Measurements from ENCODE around the gene SLC38A10.
"Not testable (repeated sequence)": the region's sequence is repeated elsewhere in the genome, so short reads cannot be mapped to it uniquely, and the experiment has no call there.

The SLC38A10 gene

GRCh38 chr17:81311946-81312345 is 16.8 kb upstream of the SLC38A10 start:
- in situ Hi-C loops (cut with MboI; ENCODE audit: low sequenced_read_pairs), result no loop called here
- no peaks in the 10 kb centered on the region for H3K9me3 ChIP-seq
- H3K36me3 ChIP-seq (replicated peaks), result no peaks in the 10 kb centered on the region
- peaks cover 12% of the 10 kb centered on the region for H3K4me1 ChIP-seq
- no peak overlapping the region for H3K4me3 ChIP-seq
- no peak for DNase-seq (ENCODE audit: low spot score in 2 of 2)
- no peaks in the 10 kb centered on the region for H3K27me3 ChIP-seq (ENCODE audit: low read depth)

DNA sequence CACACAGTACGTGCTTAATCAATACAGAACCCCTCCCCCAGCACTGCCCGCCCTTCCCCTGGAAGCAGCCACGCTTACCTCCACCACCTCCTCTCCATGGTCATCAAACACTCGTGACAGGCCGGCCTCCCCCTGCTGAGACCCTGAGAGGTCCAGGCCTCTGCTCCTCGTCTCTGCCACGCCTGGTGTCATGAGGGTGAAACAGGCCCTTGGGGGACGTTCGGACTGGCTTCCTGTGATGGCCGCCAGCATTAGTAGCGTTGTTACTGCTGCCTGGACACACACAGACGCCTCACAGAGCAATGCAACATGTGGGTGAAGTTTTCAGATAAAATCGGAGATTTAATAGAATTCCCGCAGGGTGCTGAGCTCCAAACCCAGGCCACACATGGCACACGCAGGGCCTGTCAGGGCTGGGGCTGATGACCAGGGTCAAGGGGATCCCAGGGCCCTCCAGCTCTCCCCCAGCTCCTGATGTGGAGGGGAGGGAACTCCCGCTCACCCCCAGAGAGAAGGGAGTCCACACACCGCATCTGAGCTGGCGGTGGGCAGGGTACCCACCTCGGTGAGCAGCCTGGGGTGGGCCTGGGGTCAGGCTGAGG is 15.9 kb upstream of the SLC38A10 start:
- DNase-seq (ENCODE audit: low spot score in 2 of 2), result no peak
- H3K36me3 ChIP-seq (replicated peaks), result no peaks in the 10 kb centered on the region
- no peak overlapping the region for H3K4me3 ChIP-seq
- peaks cover 12% of the 10 kb centered on the region for H3K4me1 ChIP-seq
- H3K9me3 ChIP-seq, result no peaks in the 10 kb centered on the region
- no peaks in the 10 kb centered on the region for H3K27me3 ChIP-seq (ENCODE audit: low read depth)
- in situ Hi-C loops (cut with MboI; ENCODE audit: low sequenced_read_pairs), result no loop called here

DNA sequence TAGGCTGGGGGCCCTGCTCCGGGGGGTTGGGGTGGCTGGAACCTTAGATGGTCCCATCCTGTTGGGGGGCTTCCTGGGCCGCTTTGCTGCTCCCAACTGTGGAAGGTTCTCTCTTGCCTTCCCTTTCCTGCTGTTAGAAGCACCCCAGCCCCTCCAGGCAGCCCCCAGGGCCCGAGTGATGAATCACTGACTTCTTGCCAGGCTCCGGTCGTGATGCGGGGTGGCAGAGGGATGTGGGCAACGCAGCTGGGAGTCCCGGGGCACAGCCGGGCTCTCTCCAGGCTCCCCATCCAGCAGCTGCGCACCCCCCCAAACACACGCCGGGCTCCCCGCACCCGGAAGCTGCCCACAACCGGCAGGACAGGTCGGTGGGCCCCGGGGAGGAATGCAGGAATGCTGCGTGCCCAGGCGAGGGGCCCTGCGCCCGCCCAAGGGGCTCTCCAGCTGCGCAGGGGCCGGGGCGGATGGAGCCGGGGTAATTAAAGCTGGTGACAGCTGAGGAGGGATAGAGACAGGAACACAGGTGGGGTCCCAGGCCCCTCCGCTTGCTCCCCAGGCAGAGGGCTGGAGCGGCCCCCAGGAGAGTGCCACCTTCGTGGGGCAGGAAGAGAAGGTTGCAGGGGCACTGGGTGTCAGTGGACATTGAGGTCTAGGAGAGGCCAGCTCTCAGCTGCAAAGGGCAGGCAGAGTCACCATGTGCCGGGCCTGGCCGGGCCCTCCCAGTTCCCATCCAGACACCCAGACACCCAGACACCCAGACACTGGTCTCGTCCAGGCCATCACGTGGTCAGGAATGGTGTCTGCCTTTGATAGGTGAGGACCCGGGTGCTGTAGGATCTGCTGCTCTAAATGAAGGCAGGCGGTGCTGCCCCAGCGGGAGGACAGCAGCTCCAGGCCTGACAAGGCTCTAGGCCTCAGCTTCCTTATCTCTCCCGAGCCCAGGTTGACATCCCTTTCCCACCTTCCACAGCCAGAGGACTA is 15.0 kb upstream of the SLC38A10 start:
- Histone ChIP-seq H3K27me3 (ENCODE audit: low read depth) (no peaks in the 10 kb centered on the region), H3K4me1 (peaks cover 12% of the 10 kb centered on the region), H3K36me3 (replicated peaks) (no peaks in the 10 kb centered on the region), H3K9me3 (no peaks in the 10 kb centered on the region), H3K4me3 (no peak overlapping the region)
- in situ Hi-C loops (cut with MboI; ENCODE audit: low sequenced_read_pairs), result no loop called here
- no peak for DNase-seq (ENCODE audit: low spot score in 2 of 2)

- Histone ChIP-seq H3K9me3 (no peaks in the 10 kb centered on the region), H3K27me3 (ENCODE audit: low read depth) (no peaks in the 10 kb centered on the region), H3K4me3 (peak overlapping the region; percentile 13; the same call in 1 of the 2 replicates), H3K4me1 (peaks cover 12% of the 10 kb centered on the region), H3K36me3 (replicated peaks) (no peaks in the 10 kb centered on the region)
- in situ Hi-C loops (cut with MboI; ENCODE audit: low sequenced_read_pairs), result no loop called here
- DNase-seq (ENCODE audit: low spot score in 2 of 2), result peak; percentile 74 to 90
Measured at GRCh38 chr17:81309140-81309858, 14.2 kb upstream of the SLC38A10 start.

DNA sequence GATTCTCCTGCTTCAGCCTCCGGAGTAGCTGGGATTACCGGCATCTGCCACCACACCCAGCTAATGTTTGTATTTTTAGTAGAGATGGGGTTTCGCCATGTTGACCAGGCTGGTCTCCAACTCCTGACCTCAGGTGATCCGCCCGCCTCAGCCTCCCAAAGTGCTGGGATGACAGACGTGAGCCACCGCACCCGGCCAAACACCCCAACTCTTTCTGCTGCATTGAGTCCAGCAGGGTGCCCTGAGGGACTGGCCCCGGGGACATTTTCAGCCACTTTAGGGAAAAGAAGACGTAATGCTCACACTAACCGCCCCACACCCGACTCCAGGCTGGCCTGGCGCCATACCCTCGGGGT is 13.7 kb upstream of the SLC38A10 start:
- DNase-seq (ENCODE audit: low spot score in 2 of 2); H3K27me3 ChIP-seq (ENCODE audit: low read depth); H3K9me3 ChIP-seq; H3K36me3 ChIP-seq (replicated peaks); in situ Hi-C loops (cut with MboI; ENCODE audit: low sequenced_read_pairs): not testable (repeated sequence)
- H3K4me3 ChIP-seq, result peak overlapping the region; percentile 13; the same call in 1 of the 2 replicates
- H3K4me1 ChIP-seq, result peaks cover 12% of the 10 kb centered on the region

- no peaks in the 10 kb centered on the region for H3K36me3 ChIP-seq (replicated peaks)
- in situ Hi-C loops (cut with MboI; ENCODE audit: low sequenced_read_pairs), result no loop called here
- no peaks in the 10 kb centered on the region for H3K27me3 ChIP-seq (ENCODE audit: low read depth)
- H3K4me3 ChIP-seq, result no peak overlapping the region
- DNase-seq (ENCODE audit: low spot score in 2 of 2), result no peak
- H3K4me1 ChIP-seq, result peaks cover 12% of the 10 kb centered on the region
- H3K9me3 ChIP-seq, result no peaks in the 10 kb centered on the region
Measured at GRCh38 chr17:81307636-81308560, 12.8 kb upstream of the SLC38A10 start.

DNA sequence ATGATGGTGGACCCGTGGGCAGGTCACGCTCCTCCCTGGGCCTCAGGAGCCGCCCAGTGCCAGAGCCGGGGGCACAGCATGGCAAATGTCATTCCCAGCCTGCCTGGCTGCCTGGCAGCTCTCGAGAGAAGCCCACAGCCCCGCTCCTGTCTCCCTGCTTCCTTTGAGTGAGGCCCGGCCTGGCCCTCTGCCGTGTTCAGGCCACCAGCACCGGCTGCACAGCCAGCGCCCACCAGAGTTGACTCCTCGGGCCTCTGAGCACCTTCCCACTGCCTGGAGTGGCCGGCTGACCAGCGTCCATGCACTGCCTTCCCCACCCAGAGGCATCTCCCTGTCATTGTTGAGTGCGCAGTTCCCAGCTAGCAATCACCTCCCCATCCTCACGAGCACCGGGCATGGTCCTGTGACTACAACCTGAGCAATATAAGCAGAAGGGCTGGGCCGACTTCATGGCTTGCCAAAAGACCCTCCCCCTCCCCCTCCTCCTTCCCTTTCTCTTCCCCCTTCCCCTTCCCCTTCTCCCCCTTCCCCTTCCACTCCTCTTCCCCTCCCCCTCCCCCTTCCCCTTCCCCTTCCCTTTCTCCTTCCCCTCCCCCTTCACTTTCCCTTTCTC is 11.9 kb upstream of the SLC38A10 start:
- Histone ChIP-seq H3K9me3 (no peaks in the 10 kb centered on the region), H3K36me3 (replicated peaks) (no peaks in the 10 kb centered on the region), H3K4me1 (peaks cover 12% of the 10 kb centered on the region), H3K27me3 (ENCODE audit: low read depth) (no peaks in the 10 kb centered on the region), H3K4me3 (no peak overlapping the region)
- in situ Hi-C loops (cut with MboI; ENCODE audit: low sequenced_read_pairs), result no loop called here
- no peak for DNase-seq (ENCODE audit: low spot score in 2 of 2)

GRCh38 chr17:81306491-81306890 is 11.4 kb upstream of the SLC38A10 start:
- H3K9me3 ChIP-seq, result no peaks in the 10 kb centered on the region
- DNase-seq (ENCODE audit: low spot score in 2 of 2), result no peak
- in situ Hi-C loops (cut with MboI; ENCODE audit: low sequenced_read_pairs), result no loop called here
- H3K4me3 ChIP-seq, result no peak overlapping the region
- H3K36me3 ChIP-seq (replicated peaks), result no peaks in the 10 kb centered on the region
- no peaks in the 10 kb centered on the region for H3K27me3 ChIP-seq (ENCODE audit: low read depth)
- peaks cover 12% of the 10 kb centered on the region for H3K4me1 ChIP-seq

DNA sequence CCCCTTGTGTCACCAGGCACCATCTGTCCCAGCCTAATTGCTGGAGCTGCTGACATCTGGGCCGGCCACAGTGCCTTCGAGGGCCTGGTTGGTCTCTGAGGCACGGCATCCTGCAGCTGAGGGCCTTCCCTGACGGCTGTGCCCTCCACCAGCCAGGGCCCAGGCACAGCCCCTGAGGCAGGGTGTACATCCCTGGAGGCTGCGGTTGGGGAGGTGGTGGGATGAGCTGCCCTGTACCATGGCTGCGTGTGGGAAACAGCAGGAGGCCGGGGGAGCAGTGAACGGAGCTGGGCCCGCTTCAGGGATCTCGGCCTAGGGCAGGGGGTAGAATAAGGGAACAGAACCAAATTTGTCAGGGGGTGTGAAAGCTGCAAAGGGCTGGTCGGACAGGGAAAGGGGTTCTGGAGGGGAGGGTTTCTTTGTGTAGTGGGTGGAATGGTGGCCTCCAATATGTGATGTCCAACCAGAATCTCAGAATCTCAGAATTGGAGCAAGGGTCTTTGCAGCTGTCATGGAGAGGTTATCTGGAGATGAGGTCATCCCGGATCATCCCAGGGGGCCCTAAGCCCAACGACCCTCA is 10.0 kb upstream of the SLC38A10 start:
- DNase-seq (ENCODE audit: low spot score in 2 of 2), result no peak
- in situ Hi-C loops (cut with MboI; ENCODE audit: low sequenced_read_pairs), result no loop called here
- Histone ChIP-seq H3K9me3 (no peaks in the 10 kb centered on the region), H3K36me3 (replicated peaks) (no peaks in the 10 kb centered on the region), H3K27me3 (ENCODE audit: low read depth) (no peaks in the 10 kb centered on the region), H3K4me1 (peaks cover 12% of the 10 kb centered on the region), H3K4me3 (no peak overlapping the region)

DNA sequence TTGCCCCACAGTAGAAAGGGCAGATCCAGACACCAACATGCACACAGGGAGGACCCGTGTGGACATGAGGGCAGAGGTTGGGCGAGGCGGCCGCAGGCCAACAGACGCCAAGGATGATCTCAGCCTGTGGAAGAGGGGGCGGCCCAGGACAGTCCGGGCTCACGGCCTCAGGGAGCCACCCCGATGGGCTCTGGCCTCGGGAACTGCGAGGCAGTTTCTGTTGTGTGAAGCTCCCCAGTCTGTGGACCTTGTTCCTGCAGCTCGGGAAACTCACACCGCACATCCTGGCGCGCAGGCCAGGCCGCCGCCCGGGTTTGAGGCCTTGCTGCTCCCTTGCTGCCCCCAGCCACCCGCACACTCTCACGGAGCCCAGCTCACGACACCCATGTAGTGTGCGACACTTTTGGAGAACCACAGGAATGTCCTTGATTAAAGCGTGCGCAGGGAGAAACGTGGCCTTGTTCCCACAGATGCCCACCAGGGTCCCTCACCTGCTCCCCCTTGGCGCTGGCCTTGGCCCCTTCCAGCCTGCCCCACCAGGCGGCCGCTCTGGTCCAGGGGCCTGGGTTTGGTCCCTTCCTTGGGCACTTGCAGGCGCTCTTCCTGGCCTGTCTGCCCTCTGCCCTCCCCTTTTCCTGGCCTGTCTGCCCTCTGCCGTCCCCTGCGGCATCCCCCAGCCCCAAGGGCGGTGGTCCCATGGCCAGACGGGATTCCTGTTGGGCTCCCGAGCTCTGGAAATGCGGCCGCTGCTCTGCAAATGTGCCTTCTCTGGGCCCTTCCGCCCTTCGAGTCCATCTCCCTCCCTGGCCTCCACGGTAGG is 9.3 kb upstream of the SLC38A10 start:
- in situ Hi-C loops (cut with MboI; ENCODE audit: low sequenced_read_pairs), result no loop called here
- peaks cover 7% of the 10 kb centered on the region for H3K4me1 ChIP-seq

DNA sequence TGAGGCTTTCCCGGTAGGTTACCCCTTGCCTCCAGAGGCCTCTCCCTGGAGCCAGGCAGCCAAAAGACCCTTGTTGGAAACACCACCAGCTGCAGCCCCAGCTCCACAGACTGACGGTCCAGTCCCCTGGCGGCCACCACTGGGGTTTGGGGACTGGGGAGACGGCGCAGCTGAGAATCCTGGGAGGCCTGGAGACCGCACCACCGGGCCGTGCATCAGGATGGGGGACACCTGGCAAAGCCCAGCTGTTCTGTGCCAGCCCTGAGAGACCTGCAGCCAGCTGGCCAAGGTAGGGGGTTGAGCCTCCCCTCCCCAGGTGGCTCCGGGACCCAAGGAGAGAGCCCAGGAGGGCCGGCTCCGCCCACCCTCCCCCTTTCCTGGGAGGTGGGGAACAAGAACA is 8.3 kb upstream of the SLC38A10 start:
- Histone ChIP-seq H3K36me3 (replicated peaks) (no peaks in the 10 kb centered on the region), H3K4me3 (no peak overlapping the region), H3K4me1 (no peaks in the 10 kb centered on the region), H3K9me3 (no peaks in the 10 kb centered on the region), H3K27me3 (ENCODE audit: low read depth) (no peaks in the 10 kb centered on the region)
- no peak for DNase-seq (ENCODE audit: low spot score in 2 of 2)
- in situ Hi-C loops (cut with MboI; ENCODE audit: low sequenced_read_pairs), result no loop called here

More for the DNA sequence above, 9.3 kb upstream of the SLC38A10 start:
- Histone ChIP-seq H3K36me3 (replicated peaks) (no peaks in the 10 kb centered on the region), H3K9me3 (no peaks in the 10 kb centered on the region), H3K4me3 (no peak overlapping the region), H3K27me3 (ENCODE audit: low read depth) (no peaks in the 10 kb centered on the region)
- no peak for DNase-seq (ENCODE audit: low spot score in 2 of 2)

- Histone ChIP-seq H3K27me3 (ENCODE audit: low read depth) (no peaks in the 10 kb centered on the region), H3K9me3 (no peaks in the 10 kb centered on the region), H3K4me3 (no peak overlapping the region), H3K36me3 (replicated peaks) (no peaks in the 10 kb centered on the region), H3K4me1 (no peaks in the 10 kb centered on the region)
- in situ Hi-C loops (cut with MboI; ENCODE audit: low sequenced_read_pairs), result no loop called here
- DNase-seq (ENCODE audit: low spot score in 2 of 2), result no peak
Measured at GRCh38 chr17:81302861-81303333, 7.8 kb upstream of the SLC38A10 start.
